Mucosa of descending colon (tissue), 3 donors: ENCODE data around the gene DIP2A. TPM values are rescaled to one million over a fixed set of nuclear protein-coding genes. Genes with fewer than 3 reads are reported as not detected.

Experiments used
- ATAC-seq: fragments of 200-7000 bp; cut with Tn5 transposase; one replicate; pipeline ENCODE4 v1.9.1; 2020; ENCODE audit warnings: mild to moderate bottlenecking, moderate library complexity
- DNase-seq, 3 donors: peaks; one replicate each; pipeline ENCODE4 v3.0.0-alpha.2; 2020
- H3K36me3 ChIP-seq: fragments of 200-600 bp; one replicate; pipeline ENCODE4 v1.8.0; 2021; ENCODE audit warnings: low read depth, mild to moderate bottlenecking
- H3K4me1 ChIP-seq: fragments of 200-600 bp; one replicate; pipeline ENCODE4 v1.8.0; 2021; ENCODE audit warnings: low read depth, mild to moderate bottlenecking
- H3K4me3 ChIP-seq: fragments of 200-600 bp; one replicate; pipeline ENCODE4 v1.8.0; 2021; ENCODE audit warnings: mild to moderate bottlenecking
- H3K9me3 ChIP-seq: fragments of 200-600 bp; one replicate; pipeline ENCODE4 v1.8.0; 2021; ENCODE audit warnings: mild to moderate bottlenecking
- CTCF ChIP-seq: fragments of 200-600 bp; IDR thresholded peaks from one replicate; pipeline ENCODE4 v1.8.0; 2022; ENCODE audit warnings: antibody characterized with exemption, mild to moderate bottlenecking
- intact Hi-C, 2 donors: fragments of 100-400 bp; cut with DNase I in 1 of 2; cut with micrococcal nuclease in 1 of 2; formaldehyde crosslinking; loops; one replicate each; pipeline versions ENCODE4 v1.11.0 to v1.11.1; 2022; cut with DNase I, micrococcal nuclease
- total RNA-seq, 3 donors: library from RNA; stranded (reverse); fragmentation: NEBNext Ultra II Directional in 2 of 3; extraction: Animal tissue kit (Norgen Biotek cat#: 25700) in 2 of 3; gene quantifications; one replicate each; pipeline versions ENCODE4 v1.2.1 to v1.2.4, GENCODE V29; 2021 to 2023
- donor health status: DM: no; HTN: no; CAD: no; lungs with moderate emphysema.
- donor health status: DM: no; HTN: no; CAD: no.
- donor health status: DM: no; HTN: yes; CAD: no.

The DIP2A gene
- total RNA-seq, 3 donors from 2014 or later: 43.8 to 56.7 (median 49.3) TPM

GRCh38 chr21:46422636-46423241 is 36.0 kb upstream of the DIP2A start:
- no peak for ATAC-seq
- intact Hi-C loops: no loop called here
- peaks cover 6% of the 10 kb centered on the region for H3K36me3 ChIP-seq

GRCh38 chr21:46423546-46424038 is 35.1 kb upstream of the DIP2A start:
- TF ChIP-seq CTCF: no peak
- intact Hi-C loops: no loop called here
- Histone ChIP-seq H3K4me1 (no peaks in the 10 kb centered on the region), H3K4me3 (no peak overlapping the region), H3K36me3 (peaks cover 9% of the 10 kb centered on the region), H3K9me3 (no peaks in the 10 kb centered on the region)
- ATAC-seq (no peak), DNase-seq (peak in 1 of 3 donors; percentile 19)

More at GRCh38 chr21:46422636-46423241, 36.0 kb upstream of the DIP2A start:
- Histone ChIP-seq H3K4me1 (no peaks in the 10 kb centered on the region), H3K9me3 (no peaks in the 10 kb centered on the region), H3K4me3 (no peak overlapping the region)
- TF ChIP-seq CTCF: no peak
- peak in 1 of 3 donors; percentile 10 for DNase-seq

- no peak overlapping the region for H3K4me3 ChIP-seq
- DNase-seq (peak in 1 of 3 donors; percentile 50), ATAC-seq (peak; percentile 23)
- H3K4me1 ChIP-seq: no peaks in the 10 kb centered on the region
- intact Hi-C loops: no loop called here
- no peaks in the 10 kb centered on the region for H3K9me3 ChIP-seq
- peaks cover 12% of the 10 kb centered on the region for H3K36me3 ChIP-seq
- no peak for TF ChIP-seq CTCF
Observed at GRCh38 chr21:46424039-46424591, 34.6 kb upstream of the DIP2A start.

- Histone ChIP-seq H3K36me3 (peaks cover 12% of the 10 kb centered on the region), H3K4me3 (no peak overlapping the region), H3K4me1 (no peaks in the 10 kb centered on the region), H3K9me3 (no peaks in the 10 kb centered on the region)
- DNase-seq (peak in 1 of 3 donors; percentile 47), ATAC-seq (peak; percentile 43)
- TF ChIP-seq CTCF: no peak
- intact Hi-C loops: no loop called here
Observed at GRCh38 chr21:46424621-46425020, 34.1 kb upstream of the DIP2A start.

GRCh38 chr21:46425041-46425440 is 33.6 kb upstream of the DIP2A start:
- Histone ChIP-seq H3K4me1 (no peaks in the 10 kb centered on the region), H3K9me3 (no peaks in the 10 kb centered on the region), H3K4me3 (no peak overlapping the region), H3K36me3 (peaks cover 12% of the 10 kb centered on the region)
- ATAC-seq (no peak), DNase-seq (peak in 1 of 3 donors; percentile 36)
- no peak for TF ChIP-seq CTCF
- intact Hi-C loops: no loop called here
